ENCODE measurements around the gene SYNJ2. TPM values are rescaled to one million over a fixed set of nuclear protein-coding genes. Genes with fewer than 3 reads are reported as not detected.
A peak's percentile ranks its signal among the peaks of the same experiment; 100 is the strongest.

The SYNJ2 gene
- total and polyA plus RNA-seq, 11 donors = 7.5 to 27.0 (median 18.2) TPM

- Histone ChIP-seq H3K4me3 (no peak overlapping the region), H3K36me3 (no peaks in the 10 kb centered on the region), H3K4me1 (peaks cover 0 to 16% (median 0%) of the 10 kb centered on the region in 12 donors), H3K27ac (no peak overlapping the region), H3K9me3 (peaks cover 0 to 32% (median 19%) of the 10 kb centered on the region in 12 donors), H3K27me3 (no peaks in the 10 kb centered on the region)
- no peak for TF ChIP-seq POLR2A (IDR thresholded peaks at IDR 0.05)
- TF ChIP-seq, protein P1, sequence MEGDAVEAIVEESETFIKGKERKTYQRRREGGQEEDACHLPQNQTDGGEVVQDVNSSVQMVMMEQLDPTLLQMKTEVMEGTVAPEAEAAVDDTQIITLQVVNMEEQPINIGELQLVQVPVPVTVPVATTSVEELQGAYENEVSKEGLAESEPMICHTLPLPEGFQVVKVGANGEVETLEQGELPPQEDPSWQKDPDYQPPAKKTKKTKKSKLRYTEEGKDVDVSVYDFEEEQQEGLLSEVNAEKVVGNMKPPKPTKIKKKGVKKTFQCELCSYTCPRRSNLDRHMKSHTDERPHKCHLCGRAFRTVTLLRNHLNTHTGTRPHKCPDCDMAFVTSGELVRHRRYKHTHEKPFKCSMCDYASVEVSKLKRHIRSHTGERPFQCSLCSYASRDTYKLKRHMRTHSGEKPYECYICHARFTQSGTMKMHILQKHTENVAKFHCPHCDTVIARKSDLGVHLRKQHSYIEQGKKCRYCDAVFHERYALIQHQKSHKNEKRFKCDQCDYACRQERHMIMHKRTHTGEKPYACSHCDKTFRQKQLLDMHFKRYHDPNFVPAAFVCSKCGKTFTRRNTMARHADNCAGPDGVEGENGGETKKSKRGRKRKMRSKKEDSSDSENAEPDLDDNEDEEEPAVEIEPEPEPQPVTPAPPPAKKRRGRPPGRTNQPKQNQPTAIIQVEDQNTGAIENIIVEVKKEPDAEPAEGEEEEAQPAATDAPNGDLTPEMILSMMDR (IDR thresholded peaks at IDR 0.05) = no peak
- 87 to 93% (median 91%) methylated on average over 13 of the region's 13 CpGs for WGBS, 4 donors
- ATAC-seq (no peak), DNase-seq (no peak)
- intact Hi-C loops (cut with DNase I) = no loop called here
Observed at GRCh38 chr6:157961832-157962575, 19.7 kb upstream of the SYNJ2 start.

- DNase-seq (no peak), ATAC-seq (no peak)
- Histone ChIP-seq H3K4me1 (peaks cover 0 to 16% (median 0%) of the 10 kb centered on the region in 12 donors), H3K36me3 (no peaks in the 10 kb centered on the region), H3K27ac (peak overlapping the region in 2 of 12 donors; percentile 22 to 48), H3K9me3 (peaks cover 0 to 26% (median 16%) of the 10 kb centered on the region in 12 donors), H3K27me3 (no peaks in the 10 kb centered on the region), H3K4me3 (no peak overlapping the region)
- WGBS, 4 donors = 80 to 91% (median 84%) methylated on average over 12 of the region's 12 CpGs
- intact Hi-C loops (cut with DNase I) = no loop called here
- TF ChIP-seq POLR2A (IDR thresholded peaks at IDR 0.05) = no peak
- TF ChIP-seq, protein P1 (IDR thresholded peaks at IDR 0.05) = no peak
Observed at GRCh38 chr6:157962601-157963302, 18.9 kb upstream of the SYNJ2 start.

- H3K4me1 ChIP-seq = peaks cover 0 to 16% (median 0%) of the 10 kb centered on the region in 12 donors
- intact Hi-C loops (cut with DNase I) = no loop called here
- whole genome bisulfite sequencing, 4 donors = 56 to 90% (median 78%) methylated on average over 3 of the region's 3 CpGs
- ATAC-seq (no peak), DNase-seq (no peak)
- no peaks in the 10 kb centered on the region for H3K27me3 ChIP-seq
- TF ChIP-seq POLR2A (IDR thresholded peaks at IDR 0.05) = no peak
- TF ChIP-seq, protein P1 (IDR thresholded peaks at IDR 0.05) = no peak
- H3K36me3 ChIP-seq = no peaks in the 10 kb centered on the region
- H3K4me3 ChIP-seq = no peak overlapping the region
- peaks cover 0 to 13% (median 4%) of the 10 kb centered on the region in 12 donors for H3K9me3 ChIP-seq
- no peak overlapping the region for H3K27ac ChIP-seq
Observed at GRCh38 chr6:157964100-157964499, 17.6 kb upstream of the SYNJ2 start.

DNA sequence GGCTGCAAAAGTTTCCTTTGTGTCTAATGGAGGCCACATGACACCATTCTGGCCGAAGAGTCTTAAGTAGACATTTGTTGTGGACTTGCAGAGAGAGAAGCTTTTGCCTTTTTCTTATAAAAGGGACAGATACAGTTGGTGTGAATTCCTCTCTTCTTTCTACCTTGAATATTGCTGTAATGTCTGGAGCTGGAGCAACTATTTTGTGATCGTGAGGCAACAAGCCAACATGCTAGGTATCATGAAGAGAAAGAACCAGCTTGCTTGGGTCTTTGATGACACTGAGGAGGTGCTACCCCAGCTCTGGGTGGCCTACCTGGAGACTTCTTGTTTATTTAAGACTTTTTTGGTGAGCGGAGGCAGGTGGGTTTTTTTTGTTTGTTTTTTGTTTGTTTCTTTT, 16.3 kb upstream of the SYNJ2 start:
- TF ChIP-seq, protein P1 (IDR thresholded peaks at IDR 0.05) = no peak
- no peak for TF ChIP-seq POLR2A (IDR thresholded peaks at IDR 0.05)
- no peak overlapping the region for H3K4me3 ChIP-seq
- peaks cover 0 to 16% (median 0%) of the 10 kb centered on the region in 12 donors for H3K4me1 ChIP-seq
- intact Hi-C loops (cut with DNase I) = no loop called here
- DNase-seq = no peak
- no peak for ATAC-seq
- peaks cover 0 to 2% (median 0%) of the 10 kb centered on the region in 12 donors for H3K9me3 ChIP-seq
- no peaks in the 10 kb centered on the region for H3K27me3 ChIP-seq
- WGBS, 4 donors = 97 to 98% (median 97%) methylated on average over 3 of the region's 3 CpGs
- no peaks in the 10 kb centered on the region for H3K36me3 ChIP-seq
- H3K27ac ChIP-seq = no peak overlapping the region

Data from heart left ventricle (tissue), 16 donors.